ENCODE measurements around the gene RNF11.

RNF11 gene

DNA sequence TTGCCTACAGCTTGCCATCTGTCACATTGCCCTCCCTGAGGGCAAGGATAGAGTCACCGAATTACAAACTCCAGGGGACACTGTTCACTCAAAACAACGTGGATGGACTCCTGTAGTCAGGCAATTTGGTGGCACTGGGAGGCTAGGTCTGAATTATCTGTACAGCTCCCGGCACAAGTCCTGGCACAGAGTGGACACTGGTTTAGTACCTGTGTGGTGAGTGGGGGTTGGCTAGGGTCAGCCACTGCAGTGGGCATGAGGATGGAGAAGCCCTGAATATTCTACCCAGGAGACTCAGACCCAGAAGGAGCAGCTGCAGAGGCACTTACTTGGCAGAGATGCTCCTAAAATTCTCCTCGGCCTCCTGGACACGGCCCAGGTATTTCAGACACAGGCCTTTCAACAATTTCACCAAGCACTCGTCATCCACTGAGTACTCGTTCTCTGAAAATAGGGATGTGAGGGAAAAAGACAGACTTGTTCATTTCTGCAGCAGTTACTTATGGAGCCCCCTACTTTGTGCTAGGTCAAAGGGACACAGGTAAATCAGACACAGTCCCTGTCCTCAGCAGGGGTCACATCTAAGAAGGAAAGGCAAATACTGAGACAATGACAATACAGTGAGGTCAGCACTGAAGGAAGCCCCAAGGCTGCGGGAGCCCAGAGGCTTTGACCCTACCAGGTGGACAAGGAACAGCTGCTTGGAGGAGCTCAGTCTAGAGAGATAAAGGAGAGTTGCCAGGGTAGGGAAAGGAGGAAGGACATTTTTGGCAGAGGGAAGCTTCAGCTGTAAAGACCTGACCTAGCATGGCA lies 53.8 kb downstream of the RNF11 start:
- Histone ChIP-seq H3K27me3 (replicated peaks) (no peaks in the 10 kb centered on the region), H3K4me3 (ENCODE audit: low read depth, low read length) (no peak overlapping the region), H3K27ac (no peak overlapping the region), H3K36me3 (replicated peaks) (no peaks in the 10 kb centered on the region)
- TF ChIP-seq CTCF (IDR thresholded peaks at IDR 0.05; ENCODE audit: low read depth, low read length, missing control alignments): no peak
- DNase-seq: no peak
- in situ Hi-C loops (cut with HindIII; ENCODE audit: low pct_ligation_motif_present, low sequenced_read_pairs): no loop called here

- DNase-seq: no peak
- no peaks in the 10 kb centered on the region for H3K36me3 ChIP-seq (replicated peaks)
- in situ Hi-C loops (cut with HindIII; ENCODE audit: low pct_ligation_motif_present, low sequenced_read_pairs): no loop called here
- H3K27ac ChIP-seq: no peak overlapping the region
- TF ChIP-seq CTCF (IDR thresholded peaks at IDR 0.05; ENCODE audit: low read depth, low read length, missing control alignments): no peak
- H3K27me3 ChIP-seq (replicated peaks): no peaks in the 10 kb centered on the region
- no peak overlapping the region for H3K4me3 ChIP-seq (ENCODE audit: low read depth, low read length)
Measured at GRCh38 chr1:51290489-51290847, 54.4 kb downstream of the RNF11 start.

- in situ Hi-C loops (cut with HindIII; ENCODE audit: low pct_ligation_motif_present, low sequenced_read_pairs): no loop called here
- H3K4me3 ChIP-seq (ENCODE audit: low read depth, low read length): no peak overlapping the region
- DNase-seq: no peak
- H3K36me3 ChIP-seq (replicated peaks): no peaks in the 10 kb centered on the region
- H3K27ac ChIP-seq: no peak overlapping the region
- no peaks in the 10 kb centered on the region for H3K27me3 ChIP-seq (replicated peaks)
- TF ChIP-seq CTCF (IDR thresholded peaks at IDR 0.05; ENCODE audit: low read depth, low read length, missing control alignments): no peak
Measured at GRCh38 chr1:51293898-51294515, 57.9 kb downstream of the RNF11 start.

GRCh38 chr1:51294566-51295184 lies 58.6 kb downstream of the RNF11 start:
- DNase-seq: no peak
- H3K27ac ChIP-seq: no peak overlapping the region

GRCh38 chr1:51295926-51296325 lies 59.9 kb downstream of the RNF11 start:
- TF ChIP-seq CTCF (IDR thresholded peaks at IDR 0.05; ENCODE audit: low read depth, low read length, missing control alignments): no peak
- Histone ChIP-seq H3K4me3 (ENCODE audit: low read depth, low read length) (no peak overlapping the region), H3K36me3 (replicated peaks) (no peaks in the 10 kb centered on the region), H3K27ac (no peak overlapping the region), H3K27me3 (replicated peaks) (no peaks in the 10 kb centered on the region)
- in situ Hi-C loops (cut with HindIII; ENCODE audit: low pct_ligation_motif_present, low sequenced_read_pairs): no loop called here
- DNase-seq: no peak

More at GRCh38 chr1:51294566-51295184, 58.6 kb downstream of the RNF11 start:
- Histone ChIP-seq H3K27me3 (replicated peaks) (no peaks in the 10 kb centered on the region), H3K36me3 (replicated peaks) (no peaks in the 10 kb centered on the region), H3K4me3 (ENCODE audit: low read depth, low read length) (no peak overlapping the region)
- TF ChIP-seq CTCF (IDR thresholded peaks at IDR 0.05; ENCODE audit: low read depth, low read length, missing control alignments): no peak
- in situ Hi-C loops (cut with HindIII; ENCODE audit: low pct_ligation_motif_present, low sequenced_read_pairs): no loop called here
